Stromal cell of bone marrow (primary cell): ENCODE data around the gene KCNH5.

ENCODE experiments used
- DNase-seq: peaks from one replicate; pipeline ENCODE4 v3.0.0-alpha.2; 2012; ENCODE audit warnings: low read depth

The KCNH5 gene

GRCh38 chr14:62988967-62989366 is 56.3 kb downstream of the KCNH5 start:
- DNase-seq, result no peak

GRCh38 chr14:62983821-62984220 is 61.4 kb downstream of the KCNH5 start:
- no peak for DNase-seq

GRCh38 chr14:62980693-62981092 is 64.6 kb downstream of the KCNH5 start:
- no peak for DNase-seq

DNA sequence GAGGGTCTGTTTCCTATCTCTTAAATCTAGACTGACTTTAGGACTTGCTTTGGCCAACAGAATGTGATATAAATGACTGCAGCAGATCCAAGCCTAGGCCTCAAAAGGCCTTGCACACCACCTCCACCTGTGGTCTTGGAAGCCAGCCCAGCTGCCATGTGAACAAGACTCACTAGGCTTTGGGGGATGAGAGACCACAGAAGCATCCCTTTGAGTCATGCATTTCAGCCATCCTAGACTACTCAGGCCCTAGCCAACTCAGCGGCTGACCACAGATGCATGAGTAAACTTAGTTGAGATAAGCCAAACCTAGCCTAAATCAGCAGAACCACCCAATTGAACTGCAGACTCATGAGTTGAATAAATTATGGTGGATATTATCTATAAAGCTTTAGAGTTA is 87.7 kb downstream of the KCNH5 start:
- peak; percentile 73 for DNase-seq

- no peak for DNase-seq
These were observed 88.8 kb downstream of the KCNH5 start for GRCh38 chr14:62956413-62956812.

DNA sequence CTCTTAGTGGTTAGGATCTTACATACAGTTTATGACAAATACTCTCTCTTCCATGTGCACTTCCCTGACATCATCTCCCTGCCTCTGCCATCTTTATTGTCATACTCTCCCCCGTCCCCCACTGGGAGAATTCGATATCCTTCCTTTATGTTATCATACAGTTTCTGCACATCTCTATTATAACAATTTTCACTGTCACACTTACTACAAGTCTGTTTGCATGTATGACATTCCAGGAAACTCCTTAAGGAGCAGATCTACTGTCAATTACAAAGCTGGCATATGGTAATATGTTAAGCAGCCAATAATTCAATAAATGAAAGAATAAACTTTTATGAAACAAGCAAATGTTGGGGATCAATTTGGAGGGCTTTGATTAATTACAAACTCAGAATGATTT is 91.1 kb downstream of the KCNH5 start:
- DNase-seq, result no peak

GRCh38 chr14:62952226-62952625 is 93.0 kb downstream of the KCNH5 start:
- no peak for DNase-seq

DNA sequence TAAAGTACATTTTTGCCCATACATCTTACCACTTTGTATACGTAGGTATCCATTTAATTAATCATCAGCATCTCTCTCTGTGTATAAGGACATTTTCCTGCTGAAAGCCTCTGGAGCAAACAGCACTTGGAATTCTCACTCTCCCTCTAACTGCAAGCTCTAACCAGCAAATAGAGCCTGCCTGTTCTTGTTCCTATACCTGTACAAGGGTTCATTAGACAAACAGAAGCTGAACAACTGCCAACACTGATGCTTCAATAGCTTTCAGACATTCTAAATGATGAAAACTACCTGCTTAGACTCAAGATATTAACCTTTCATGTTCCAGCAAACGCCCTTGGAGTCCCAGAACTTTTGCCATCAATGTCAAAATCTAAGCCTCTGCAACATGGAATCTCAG is 98.0 kb downstream of the KCNH5 start:
- DNase-seq, result no peak

GRCh38 chr14:62946221-62946620 is 99.0 kb downstream of the KCNH5 start:
- no peak for DNase-seq

- no peak for DNase-seq
These were observed 102.1 kb downstream of the KCNH5 start for GRCh38 chr14:62943202-62943601.

- no peak for DNase-seq
These were observed 105.3 kb downstream of the KCNH5 start for GRCh38 chr14:62939970-62940369.

DNA sequence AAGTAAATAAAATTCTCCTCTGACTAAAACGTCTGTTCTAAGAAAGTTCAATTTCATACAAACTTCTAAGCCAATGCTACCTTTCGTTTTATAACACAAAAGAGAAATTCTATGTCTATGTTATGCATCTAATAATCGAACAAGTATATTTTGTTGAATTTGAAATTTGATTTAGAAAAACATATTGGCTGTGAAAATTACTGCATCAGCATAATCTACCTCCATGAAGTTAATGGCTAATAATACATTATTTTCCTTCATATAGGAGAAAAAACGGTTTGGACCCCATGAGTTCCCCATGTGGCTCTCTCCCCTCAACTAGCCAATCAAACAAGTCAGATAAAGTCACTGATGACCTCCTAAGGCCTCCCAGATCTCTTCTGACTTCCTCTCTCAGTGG is 106.5 kb downstream of the KCNH5 start:
- DNase-seq, result no peak

- DNase-seq, result no peak
These were observed 110.8 kb downstream of the KCNH5 start for GRCh38 chr14:62934439-62934838.

GRCh38 chr14:62921466-62921865 is 123.8 kb downstream of the KCNH5 start:
- DNase-seq, result no peak

- DNase-seq, result no peak
These were observed 128.7 kb downstream of the KCNH5 start for GRCh38 chr14:62916551-62916950.

GRCh38 chr14:62914873-62915272 is 130.4 kb downstream of the KCNH5 start:
- DNase-seq, result no peak

DNA sequence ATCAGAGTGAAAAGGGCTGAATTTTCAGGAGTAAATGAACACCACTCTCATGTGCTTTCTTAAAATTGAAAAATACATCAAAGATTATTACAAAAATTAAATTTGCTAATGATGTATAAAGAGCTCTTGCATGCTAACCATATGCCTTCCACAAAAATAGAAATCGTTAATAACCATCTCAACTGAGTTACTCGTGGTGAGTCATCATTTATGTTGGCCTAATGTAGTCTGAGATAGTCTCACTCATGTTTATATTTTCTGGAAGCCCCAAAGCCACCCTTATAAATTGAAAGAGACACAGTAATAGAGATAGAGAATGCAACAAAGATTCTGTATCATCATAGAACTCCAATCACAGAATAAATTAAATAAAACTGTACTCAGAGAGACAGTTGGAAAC is 131.2 kb downstream of the KCNH5 start:
- DNase-seq, result no peak

GRCh38 chr14:62908506-62908905 is 136.8 kb downstream of the KCNH5 start:
- no peak for DNase-seq

GRCh38 chr14:62905566-62905965 is 139.7 kb downstream of the KCNH5 start:
- no peak for DNase-seq

- no peak for DNase-seq
These were observed 147.5 kb downstream of the KCNH5 start for GRCh38 chr14:62897771-62898170.

- no peak for DNase-seq
These were observed 148.3 kb downstream of the KCNH5 start for GRCh38 chr14:62896932-62897456.

- DNase-seq, result no peak
These were observed 150.5 kb downstream of the KCNH5 start for GRCh38 chr14:62894736-62895135.

- no peak for DNase-seq
These were observed 155.9 kb downstream of the KCNH5 start for GRCh38 chr14:62889364-62889763.

GRCh38 chr14:62886461-62886860 is 158.8 kb downstream of the KCNH5 start:
- DNase-seq, result no peak

GRCh38 chr14:62885451-62885850 is 159.8 kb downstream of the KCNH5 start:
- no peak for DNase-seq
